HUES64 (cell line): ENCODE data around the gene LRRC4.

Experiments
- H3K27ac ChIP-seq: 2 replicates; pipeline ENCODE4 v1.7.0; 2013; ENCODE audit warnings: low read depth, low read length, inconsistent platforms
- H3K27me3 ChIP-seq: 2 replicates; pipeline ENCODE4 v1.6.1; 2013; ENCODE audit warnings: mild to moderate bottlenecking, low read length; ENCODE audit not compliant: insufficient read depth
- H3K36me3 ChIP-seq: 2 replicates; pipeline ENCODE4 v1.6.1; 2013; ENCODE audit warnings: mild to moderate bottlenecking, low read length; ENCODE audit not compliant: insufficient read depth
- H3K4me1 ChIP-seq: 2 replicates; pipeline ENCODE4 v1.6.1; 2013; ENCODE audit warnings: mild to moderate bottlenecking, low read length, moderate library complexity; ENCODE audit not compliant: insufficient read depth
- H3K4me3 ChIP-seq: 2 replicates; pipeline ENCODE4 v1.5.1; 2013; ENCODE audit warnings: mild to moderate bottlenecking, low read length, moderate library complexity
- H3K9ac ChIP-seq: 2 replicates; pipeline ENCODE4 v1.6.1; 2013; ENCODE audit warnings: mild to moderate bottlenecking, low read depth, low read length
- H3K9me3 ChIP-seq: 2 replicates; pipeline ENCODE4 v1.6.1; 2013; ENCODE audit warnings: low read depth, low read length; ENCODE audit not compliant: insufficient read depth
- WGBS: fragments of 150-250, 120-280 bp; methylation state at CpG from one replicate; pipeline ENCODE4 v1.1.7; 2013; ENCODE audit warnings: missing lambda C conversion rate; 5-methylcytosine and 5-hydroxymethylcytosine counted together

Gene LRRC4

DNA sequence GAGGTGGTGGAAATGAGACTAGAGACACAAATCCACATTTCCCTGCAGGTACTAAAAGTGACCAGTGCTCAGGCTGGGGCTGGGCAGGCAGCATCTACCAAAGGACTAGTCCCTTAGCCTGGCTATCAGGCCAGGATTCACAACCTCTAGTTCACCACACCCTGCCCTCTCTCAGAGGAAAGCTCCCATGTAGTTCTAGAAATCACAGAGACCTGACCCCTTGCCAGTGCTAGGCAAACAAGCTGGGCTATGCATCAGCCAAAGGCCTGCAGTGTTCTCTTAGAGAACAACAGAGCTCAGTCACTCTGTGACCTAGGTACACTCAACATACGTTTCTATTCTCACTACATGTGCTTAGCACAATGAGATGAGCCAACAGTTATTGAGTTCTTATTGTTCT is 26.7 kb upstream of the LRRC4 start:
- Histone ChIP-seq H3K27me3 (no peaks in the 10 kb centered on the region), H3K9me3 (no peaks in the 10 kb centered on the region), H3K4me3 (no peak overlapping the region), H3K36me3 (no peaks in the 10 kb centered on the region), H3K27ac (no peak overlapping the region), H3K9ac (no peak overlapping the region), H3K4me1 (peaks cover 5% of the 10 kb centered on the region; the same call in 1 of the 2 replicates)
- WGBS = 83% methylated on average over 1 of the region's 1 CpG

DNA sequence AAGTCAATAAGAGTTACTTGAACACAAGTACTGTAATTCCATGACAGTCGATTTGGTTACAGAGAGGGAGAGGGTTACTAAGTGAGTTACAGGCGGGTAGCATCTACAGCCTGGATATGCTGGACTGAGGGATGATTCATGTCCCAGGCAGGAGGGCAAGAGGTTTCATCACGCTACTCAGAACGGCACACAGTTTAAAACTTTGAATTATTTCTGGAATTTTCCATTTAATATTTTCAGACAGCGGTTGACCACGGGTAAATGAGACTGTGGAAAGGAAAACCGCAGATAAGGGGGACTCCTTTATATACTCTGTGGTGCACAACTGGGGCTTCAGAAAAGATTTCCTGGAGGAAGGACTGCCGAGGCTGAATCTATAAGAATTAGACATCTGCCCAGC is 25.7 kb upstream of the LRRC4 start:
- no peak overlapping the region for H3K4me3 ChIP-seq
- no peak overlapping the region for H3K9ac ChIP-seq
- H3K36me3 ChIP-seq = no peaks in the 10 kb centered on the region
- 95% methylated on average over 8 of the region's 8 CpGs for WGBS
- peaks cover 5% of the 10 kb centered on the region; the same call in 1 of the 2 replicates for H3K4me1 ChIP-seq
- no peaks in the 10 kb centered on the region for H3K27me3 ChIP-seq
- H3K27ac ChIP-seq = no peak overlapping the region
- no peaks in the 10 kb centered on the region for H3K9me3 ChIP-seq

DNA sequence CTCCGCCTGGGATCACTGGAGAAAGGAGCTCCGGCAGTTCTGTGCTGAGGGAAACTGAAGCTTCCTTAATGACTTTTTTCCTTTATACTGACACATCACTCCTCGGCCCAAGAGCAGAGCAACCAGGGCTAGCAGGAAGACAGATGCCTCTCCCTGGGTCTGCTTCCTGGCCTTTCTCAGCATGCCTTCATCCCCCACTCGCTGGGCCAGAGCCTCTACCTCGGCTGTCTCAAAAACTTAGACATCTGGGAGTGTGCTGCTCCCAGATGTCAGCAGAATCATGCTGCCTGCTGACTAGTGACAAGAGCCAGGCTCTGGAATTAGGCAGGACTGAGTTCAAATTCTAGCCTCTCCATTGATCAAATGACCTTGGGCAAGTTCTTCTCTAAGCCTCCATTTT is 24.4 kb upstream of the LRRC4 start:
- Histone ChIP-seq H3K27ac (no peak overlapping the region), H3K27me3 (no peaks in the 10 kb centered on the region), H3K4me1 (peaks cover 5% of the 10 kb centered on the region; the same call in 1 of the 2 replicates), H3K9me3 (no peaks in the 10 kb centered on the region), H3K4me3 (no peak overlapping the region), H3K36me3 (no peaks in the 10 kb centered on the region), H3K9ac (no peak overlapping the region)
- 90% methylated on average over 5 of the region's 5 CpGs for WGBS

DNA sequence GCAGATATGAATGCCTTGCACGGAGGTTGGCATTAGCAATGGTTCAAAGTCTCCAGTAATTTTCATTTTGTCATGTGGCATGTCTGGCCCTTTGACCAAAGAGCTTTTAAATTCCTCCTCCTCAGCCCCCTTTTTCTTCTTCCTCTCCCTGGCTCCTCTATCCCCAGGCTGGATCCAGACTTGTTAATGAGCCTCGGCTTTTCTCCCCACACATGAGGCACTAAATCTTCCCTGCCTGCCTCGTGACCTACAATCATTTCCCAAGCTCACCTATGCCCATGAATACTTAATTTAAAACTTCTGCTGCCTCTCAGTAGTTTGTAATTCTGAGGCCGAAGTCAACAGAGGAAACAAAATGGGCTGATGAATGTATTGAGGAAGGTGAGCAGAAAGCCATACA is 23.3 kb upstream of the LRRC4 start:
- H3K27me3 ChIP-seq = no peaks in the 10 kb centered on the region
- H3K27ac ChIP-seq = no peak overlapping the region
- no peak overlapping the region for H3K4me3 ChIP-seq
- H3K9me3 ChIP-seq = no peaks in the 10 kb centered on the region
- H3K9ac ChIP-seq = no peak overlapping the region
- peaks cover 5% of the 10 kb centered on the region; the same call in 1 of the 2 replicates for H3K4me1 ChIP-seq
- H3K36me3 ChIP-seq = no peaks in the 10 kb centered on the region
- 83% methylated on average over 4 of the region's 4 CpGs for WGBS

DNA sequence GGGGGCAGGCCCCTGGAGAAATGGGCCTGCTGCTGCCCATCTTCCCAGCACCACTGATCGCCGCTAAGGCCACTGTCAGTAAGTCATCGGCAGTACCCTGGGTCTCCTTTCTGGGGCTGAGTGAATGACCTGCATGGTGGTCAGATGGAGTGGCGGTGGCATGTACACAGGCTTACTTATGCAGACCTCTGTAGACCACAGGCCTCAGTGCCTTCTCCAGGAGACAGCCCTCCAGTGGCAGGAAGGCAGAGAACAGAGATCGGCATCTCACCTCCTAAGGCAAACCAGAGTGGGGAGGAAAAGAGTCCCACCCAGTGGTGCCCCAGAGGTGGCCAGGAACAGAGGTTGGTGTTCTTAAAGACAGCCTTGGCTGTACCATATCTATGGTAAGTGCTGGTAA is 22.8 kb upstream of the LRRC4 start:
- no peaks in the 10 kb centered on the region for H3K9me3 ChIP-seq
- H3K9ac ChIP-seq = no peak overlapping the region
- H3K4me1 ChIP-seq = no peaks in the 10 kb centered on the region
- WGBS = 95% methylated on average over 5 of the region's 5 CpGs
- no peaks in the 10 kb centered on the region for H3K36me3 ChIP-seq
- no peaks in the 10 kb centered on the region for H3K27me3 ChIP-seq
- H3K4me3 ChIP-seq = no peak overlapping the region
- H3K27ac ChIP-seq = no peak overlapping the region

DNA sequence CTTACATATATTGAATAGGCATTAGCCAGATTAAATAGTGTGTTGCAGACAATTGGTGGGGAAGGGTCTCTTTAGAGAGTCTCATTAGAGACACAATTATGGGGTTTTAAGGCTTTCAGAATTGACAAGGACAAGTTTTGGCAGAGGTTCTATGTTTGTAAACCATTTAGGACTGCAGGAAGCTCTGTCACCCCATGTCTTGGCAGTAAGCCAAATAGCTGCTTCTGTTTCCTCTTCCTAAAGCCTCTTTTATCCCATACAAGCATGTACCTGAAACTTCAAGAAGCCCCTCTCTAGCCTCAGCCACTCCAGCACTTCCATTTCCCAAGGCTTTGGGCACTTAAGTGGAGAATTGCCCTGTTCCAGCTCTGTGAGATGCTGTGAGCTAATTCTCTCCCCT is 21.8 kb upstream of the LRRC4 start:
- Histone ChIP-seq H3K9ac (no peak overlapping the region), H3K9me3 (no peaks in the 10 kb centered on the region), H3K4me1 (no peaks in the 10 kb centered on the region), H3K4me3 (no peak overlapping the region), H3K27me3 (no peaks in the 10 kb centered on the region), H3K36me3 (no peaks in the 10 kb centered on the region), H3K27ac (no peak overlapping the region)

DNA sequence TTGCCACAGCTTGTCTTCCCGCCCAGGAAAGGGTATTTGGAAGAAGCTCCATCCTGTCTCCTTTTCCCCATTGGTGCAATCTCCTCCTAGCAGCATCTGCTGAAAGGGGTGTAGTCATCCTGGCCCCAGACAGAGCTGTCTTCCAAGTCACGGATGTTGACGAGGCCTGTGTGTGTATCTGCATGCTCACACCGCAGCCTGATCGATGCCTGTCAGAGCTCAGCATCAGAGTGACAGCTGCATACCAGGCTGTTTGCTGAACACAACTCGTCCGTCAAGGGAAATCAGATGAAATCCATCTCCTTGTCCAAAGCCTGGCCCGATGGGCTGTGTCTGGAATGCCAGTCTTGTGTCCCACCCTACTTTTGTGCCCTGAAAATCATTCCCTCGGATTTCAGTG is 21.2 kb upstream of the LRRC4 start:
- Histone ChIP-seq H3K9ac (no peak overlapping the region), H3K36me3 (no peaks in the 10 kb centered on the region), H3K27ac (no peak overlapping the region), H3K4me1 (no peaks in the 10 kb centered on the region), H3K4me3 (no peak overlapping the region), H3K9me3 (no peaks in the 10 kb centered on the region), H3K27me3 (no peaks in the 10 kb centered on the region)
- WGBS = 94% methylated on average over 9 of the region's 9 CpGs

DNA sequence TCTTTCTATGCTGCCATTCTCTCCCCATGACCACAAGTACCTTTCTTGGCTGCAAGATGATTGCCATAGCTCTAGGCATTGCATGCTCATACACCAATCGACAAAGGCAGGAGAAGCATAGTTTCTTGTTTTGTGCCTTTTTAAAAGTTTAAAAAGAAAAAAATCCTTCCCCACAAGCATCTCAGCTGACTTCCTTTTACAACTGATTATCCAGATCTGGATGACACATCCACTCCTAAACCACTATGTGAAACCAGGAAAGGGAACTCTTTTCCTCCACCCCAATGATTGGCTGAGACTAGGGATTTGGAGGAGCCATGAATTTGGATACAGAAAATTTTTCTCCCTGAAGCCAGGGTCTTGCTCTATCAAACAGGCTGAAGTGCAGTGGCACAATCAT is 14.5 kb upstream of the LRRC4 start:
- WGBS = 88% methylated on average over 1 of the region's 1 CpG
- Histone ChIP-seq H3K27ac (no peak overlapping the region), H3K4me1 (0 out of 2 replicates have a peak, but pooled peaks cover 2% of the 10 kb centered on the region), H3K4me3 (no peak overlapping the region), H3K9me3 (no peaks in the 10 kb centered on the region), H3K36me3 (no peaks in the 10 kb centered on the region), H3K9ac (no peak overlapping the region), H3K27me3 (no peaks in the 10 kb centered on the region)

DNA sequence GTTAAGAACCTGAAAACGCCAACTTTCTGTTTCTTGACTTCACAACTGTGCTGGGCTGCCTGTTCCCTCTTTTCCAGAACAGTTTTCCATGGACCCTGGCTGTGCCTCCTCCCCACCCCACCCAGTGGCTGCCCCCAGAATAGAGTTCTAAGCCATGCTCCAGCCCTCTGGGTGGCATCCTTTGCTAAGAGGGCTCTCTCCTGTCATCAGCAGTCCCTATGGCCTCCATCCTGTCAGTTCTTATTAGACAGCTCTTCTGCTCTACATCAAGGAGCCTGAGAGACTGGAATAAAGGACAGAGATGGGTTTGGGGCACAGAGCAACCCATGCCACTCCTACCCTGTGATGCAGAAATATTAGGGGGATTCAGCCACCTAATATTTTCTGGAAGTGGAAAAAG is 13.9 kb upstream of the LRRC4 start:
- WGBS = 89% methylated on average over 1 of the region's 1 CpG
- H3K9me3 ChIP-seq = no peaks in the 10 kb centered on the region
- no peak overlapping the region for H3K9ac ChIP-seq
- H3K27me3 ChIP-seq = no peaks in the 10 kb centered on the region
- H3K27ac ChIP-seq = no peak overlapping the region
- no peak overlapping the region for H3K4me3 ChIP-seq
- H3K4me1 ChIP-seq = 0 out of 2 replicates have a peak, but pooled peaks cover 2% of the 10 kb centered on the region
- H3K36me3 ChIP-seq = no peaks in the 10 kb centered on the region

DNA sequence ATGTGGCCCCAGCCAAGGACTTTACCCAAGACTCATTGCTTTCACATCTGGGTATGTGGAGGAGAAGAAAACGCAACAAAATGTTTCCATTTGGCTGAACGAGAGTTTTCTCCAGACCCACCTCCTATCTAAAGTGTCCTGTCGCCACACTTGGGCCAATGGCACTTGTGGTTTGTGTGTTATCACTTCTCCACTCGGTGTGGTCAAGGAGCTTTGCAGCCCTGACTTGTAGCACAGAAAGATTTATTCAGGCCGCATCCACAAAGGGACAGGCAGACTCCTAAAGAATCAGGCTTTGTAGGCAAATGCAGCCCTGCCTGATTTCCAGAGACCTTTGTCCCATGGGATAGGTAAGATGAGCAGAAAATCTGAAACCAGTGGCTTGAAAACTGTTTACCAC is 12.8 kb upstream of the LRRC4 start:
- H3K27me3 ChIP-seq = no peaks in the 10 kb centered on the region
- WGBS = 92% methylated on average over 5 of the region's 5 CpGs
- no peak overlapping the region for H3K9ac ChIP-seq
- H3K9me3 ChIP-seq = no peaks in the 10 kb centered on the region
- no peak overlapping the region for H3K4me3 ChIP-seq
- H3K4me1 ChIP-seq = 0 out of 2 replicates have a peak, but pooled peaks cover 6% of the 10 kb centered on the region
- no peak overlapping the region for H3K27ac ChIP-seq
- no peaks in the 10 kb centered on the region for H3K36me3 ChIP-seq

DNA sequence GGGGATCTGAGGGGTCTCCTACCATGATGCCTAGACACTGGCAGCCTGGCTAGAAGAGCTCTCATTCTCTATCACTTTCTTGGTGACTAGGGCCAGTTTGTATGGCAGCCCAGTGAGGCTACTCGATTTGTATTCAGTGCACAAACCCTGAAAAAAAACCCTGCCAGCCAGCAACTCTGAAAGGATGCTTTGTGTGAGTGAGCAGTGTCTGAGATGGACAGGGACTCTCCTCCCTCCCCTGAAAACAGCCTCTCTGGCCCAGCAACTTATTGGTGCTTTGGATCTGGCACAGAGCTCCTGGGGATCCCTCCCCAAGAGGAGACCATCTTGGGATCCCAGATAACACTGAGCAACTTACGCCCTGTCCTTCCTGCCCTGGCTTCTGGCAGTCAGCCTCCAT is 10.8 kb upstream of the LRRC4 start:
- Histone ChIP-seq H3K36me3 (no peaks in the 10 kb centered on the region), H3K4me3 (no peak overlapping the region), H3K27me3 (no peaks in the 10 kb centered on the region), H3K27ac (no peak overlapping the region), H3K9ac (no peak overlapping the region), H3K9me3 (no peaks in the 10 kb centered on the region), H3K4me1 (0 out of 2 replicates have a peak, but pooled peaks cover 6% of the 10 kb centered on the region)
- WGBS = 100% methylated on average over 2 of the region's 2 CpGs

DNA sequence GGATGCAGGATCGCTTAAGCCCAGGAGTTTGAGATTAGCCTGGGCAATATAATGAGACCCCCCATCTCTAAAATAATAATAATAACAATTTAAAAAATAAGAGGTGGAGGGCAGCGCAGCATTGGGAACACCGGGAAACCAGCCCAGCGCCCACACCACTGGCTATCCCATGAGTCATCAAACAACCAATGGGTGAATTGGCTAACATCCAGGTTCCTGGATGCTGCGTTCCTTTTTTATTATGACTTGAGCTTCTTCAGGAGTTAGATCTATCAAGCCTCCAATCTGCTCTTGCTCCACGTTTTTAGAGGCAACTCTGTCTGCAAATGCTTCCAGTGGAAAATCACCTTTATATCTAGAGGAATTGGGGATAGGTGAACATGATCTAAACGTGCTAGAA is 10.0 kb upstream of the LRRC4 start:
- Histone ChIP-seq H3K9ac (no peak overlapping the region), H3K4me1 (0 out of 2 replicates have a peak, but pooled peaks cover 6% of the 10 kb centered on the region), H3K36me3 (no peaks in the 10 kb centered on the region), H3K27ac (no peak overlapping the region), H3K4me3 (no peak overlapping the region), H3K9me3 (no peaks in the 10 kb centered on the region), H3K27me3 (no peaks in the 10 kb centered on the region)
- 90% methylated on average over 6 of the region's 7 CpGs for WGBS
